Adipocyte (in vitro differentiated cells): ENCODE measurements around the gene FAM163B.

ENCODE experiments used
- DNase-seq: peaks from one replicate; pipeline ENCODE4 v3.0.0-alpha.2; 2015; ENCODE audit warnings: low read depth
- H3K27me3 ChIP-seq: replicated peaks from 2 replicates; pipeline ENCODE4 v1.7.0; 2013; ENCODE audit warnings: mild to moderate bottlenecking, low read length, moderate library complexity; ENCODE audit not compliant: control insufficient read depth, insufficient read depth
- H3K36me3 ChIP-seq: 2 replicates; pipeline ENCODE4 v1.7.0; 2013; ENCODE audit warnings: low read length, mild to moderate bottlenecking, moderate library complexity; ENCODE audit not compliant: control insufficient read depth, insufficient read depth, severe bottlenecking
- H3K4me1 ChIP-seq: 2 replicates; pipeline ENCODE4 v1.7.0; 2013; ENCODE audit warnings: mild to moderate bottlenecking, low read length, moderate library complexity; ENCODE audit not compliant: control insufficient read depth, insufficient read depth
- H3K4me3 ChIP-seq: 2 replicates; pipeline ENCODE4 v1.7.0; 2013; ENCODE audit warnings: mild to moderate bottlenecking, low read length, moderate library complexity
- H3K9ac ChIP-seq: 2 replicates; pipeline ENCODE4 v1.7.0; 2013; ENCODE audit warnings: mild to moderate bottlenecking, low read length, moderate library complexity
- H3K9me3 ChIP-seq: 2 replicates; pipeline ENCODE4 v1.7.0; 2013; ENCODE audit warnings: mild to moderate bottlenecking, low read length, moderate library complexity; ENCODE audit not compliant: control insufficient read depth

The FAM163B gene

DNA sequence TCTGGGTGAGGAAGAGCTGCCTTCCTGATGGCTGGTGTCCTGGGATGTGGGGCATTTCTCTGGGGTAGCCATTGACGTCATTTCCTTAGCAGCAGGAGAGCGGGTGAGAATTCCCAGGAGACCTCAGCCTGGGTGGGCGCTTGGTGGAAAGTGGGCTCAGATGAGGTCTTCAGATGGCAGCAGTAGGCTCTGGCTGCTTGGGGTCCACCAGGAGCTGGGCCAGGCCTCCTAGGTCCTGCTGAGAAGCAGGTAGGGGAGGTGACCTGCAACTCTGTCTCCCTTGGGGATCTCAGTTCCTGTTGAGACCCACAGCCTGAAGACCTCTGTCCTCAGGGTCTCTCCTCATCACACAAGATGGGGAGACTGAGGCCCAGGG, 31.5 kb downstream of the FAM163B start:
- Histone ChIP-seq H3K4me1 (peaks cover 7% of the 10 kb centered on the region), H3K9me3 (no peaks in the 10 kb centered on the region), H3K27me3 (peaks cover 60% of the 10 kb centered on the region), H3K4me3 (no peak overlapping the region), H3K36me3 (no peaks in the 10 kb centered on the region), H3K9ac (no peak overlapping the region)
- no peak for DNase-seq

DNA sequence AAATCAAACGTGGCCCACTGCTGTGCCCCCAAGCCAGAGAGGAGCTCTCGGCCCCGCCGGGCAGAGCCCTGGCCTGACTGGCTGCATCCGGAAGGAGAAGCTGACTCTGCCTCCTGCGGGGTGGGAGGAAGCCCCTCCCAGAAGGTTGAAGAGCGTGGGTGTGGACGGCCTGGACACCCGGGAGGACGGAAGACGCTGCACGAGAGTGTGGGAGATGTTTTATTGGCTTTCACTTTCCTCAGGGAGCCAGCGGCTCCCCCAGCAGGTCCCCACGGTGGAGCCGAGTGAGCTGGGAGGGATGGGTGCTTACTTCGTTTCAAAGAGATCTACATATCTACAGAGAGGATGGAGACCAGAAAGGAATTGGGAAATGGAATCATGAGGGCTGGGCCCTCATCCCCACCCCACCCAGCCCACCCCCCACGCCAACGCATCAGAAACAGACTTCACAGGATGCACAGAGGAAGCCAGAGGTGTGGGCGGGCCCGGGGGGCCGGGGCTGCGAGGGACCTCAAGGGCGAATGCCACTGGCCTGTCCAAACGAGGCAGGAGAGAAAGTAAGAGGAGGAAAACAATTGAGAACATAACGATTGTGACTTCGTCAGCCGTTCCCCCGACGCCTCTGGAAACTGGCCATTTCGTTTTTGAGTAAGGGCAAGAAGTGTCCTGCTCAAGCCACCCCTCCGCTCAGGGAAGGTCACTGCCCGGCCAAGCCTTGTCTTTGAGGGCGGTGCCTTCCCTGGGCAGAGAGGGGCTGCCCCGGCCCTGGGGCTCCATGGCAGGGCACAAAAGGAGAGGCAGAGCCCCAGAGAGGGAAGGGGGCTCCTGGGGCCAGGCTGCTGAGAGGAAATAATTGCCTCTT, 32.1 kb downstream of the FAM163B start:
- Histone ChIP-seq H3K9me3 (no peaks in the 10 kb centered on the region), H3K36me3 (no peaks in the 10 kb centered on the region), H3K4me1 (peaks cover 10% of the 10 kb centered on the region), H3K9ac (no peak overlapping the region), H3K27me3 (peaks cover 55% of the 10 kb centered on the region), H3K4me3 (no peak overlapping the region)
- no peak for DNase-seq

DNA sequence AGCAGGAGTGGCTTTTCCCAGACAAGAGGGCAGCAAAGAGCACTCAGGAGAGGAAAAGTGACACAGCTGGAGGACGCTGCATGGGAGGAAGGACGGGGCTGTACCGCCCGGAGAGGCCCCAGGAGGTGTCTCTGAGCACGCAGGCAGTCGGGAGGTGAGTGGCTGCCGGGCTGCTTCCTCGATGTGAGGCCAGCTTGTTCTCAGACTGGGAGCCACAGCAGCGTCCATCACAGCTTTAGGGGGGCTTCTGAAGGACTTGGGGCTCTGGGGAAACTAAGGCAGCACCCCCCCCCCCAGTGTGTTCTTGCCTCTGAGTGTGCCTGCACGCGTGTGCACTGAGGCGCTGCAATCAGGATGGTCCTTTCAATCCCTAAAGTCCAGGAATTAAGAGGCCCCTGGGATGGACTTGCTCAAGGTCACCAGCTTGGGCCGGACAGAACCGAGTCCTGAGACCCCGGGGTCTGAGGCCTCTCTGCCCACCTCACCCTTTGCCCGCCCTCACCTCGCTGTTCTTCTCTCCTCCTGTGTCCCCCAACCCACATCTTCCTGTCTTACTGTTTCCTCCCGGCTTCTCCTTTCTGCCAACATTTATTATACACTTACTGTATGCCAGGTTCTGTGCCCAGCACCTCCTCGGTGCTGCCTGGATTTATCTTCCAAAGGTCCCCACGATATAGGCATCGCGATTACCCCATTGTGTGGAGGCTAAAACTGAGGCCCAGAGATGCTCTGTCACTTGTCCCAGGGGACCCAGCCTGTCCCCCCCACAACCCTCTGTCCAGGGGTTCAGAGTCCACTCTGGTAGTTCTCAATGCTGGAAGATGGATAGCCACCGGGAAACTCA, 32.9 kb downstream of the FAM163B start:
- DNase-seq = no peak
- H3K4me3 ChIP-seq = no peak overlapping the region
- no peaks in the 10 kb centered on the region for H3K36me3 ChIP-seq
- H3K9ac ChIP-seq = no peak overlapping the region
- H3K9me3 ChIP-seq = no peaks in the 10 kb centered on the region
- peaks cover 46% of the 10 kb centered on the region for H3K27me3 ChIP-seq
- peaks cover 10% of the 10 kb centered on the region for H3K4me1 ChIP-seq

DNA sequence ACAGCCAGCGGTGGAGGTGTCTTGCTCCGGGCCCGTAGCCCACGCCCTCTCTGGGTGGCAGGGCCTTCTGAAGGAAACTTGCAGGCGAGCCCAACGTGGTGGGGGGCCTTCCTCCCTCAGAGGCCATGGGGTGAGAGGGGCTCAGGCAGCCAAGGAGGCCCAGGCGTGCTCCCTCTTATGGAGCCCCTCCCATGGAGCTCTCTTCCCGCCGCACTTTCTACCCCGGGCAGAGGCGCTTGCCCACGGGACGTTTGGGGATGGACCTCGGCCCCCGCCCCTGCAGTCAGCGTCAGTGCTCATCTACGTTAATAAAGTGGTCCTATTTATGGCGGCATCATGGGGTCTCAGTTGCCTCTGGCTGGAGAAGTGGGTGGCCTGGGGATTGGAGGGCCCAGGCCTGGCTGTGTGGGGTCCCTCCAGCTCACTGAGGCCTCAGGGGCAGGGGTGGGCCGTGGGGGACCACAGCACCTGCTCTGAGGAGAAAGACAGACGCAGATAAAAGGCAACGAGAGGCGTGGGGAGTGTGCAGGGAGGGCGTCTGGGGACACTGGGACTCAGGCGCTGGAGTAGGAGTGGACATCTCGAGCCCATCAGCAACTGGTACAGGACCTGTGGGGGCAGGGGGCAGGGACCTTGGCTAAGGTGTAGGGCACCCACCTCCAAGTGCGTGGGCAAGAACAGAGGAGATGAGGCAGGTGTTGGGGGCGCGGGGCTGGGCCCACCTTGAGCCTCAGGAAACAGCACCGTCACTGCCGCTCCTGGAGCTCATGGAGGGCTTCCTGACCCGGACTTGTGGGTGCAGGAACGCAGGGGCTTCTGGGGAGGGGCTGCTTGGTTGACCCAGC, 33.8 kb downstream of the FAM163B start:
- Histone ChIP-seq H3K4me3 (no peak overlapping the region), H3K27me3 (peaks cover 38% of the 10 kb centered on the region), H3K9ac (no peak overlapping the region), H3K4me1 (peaks cover 10% of the 10 kb centered on the region), H3K36me3 (no peaks in the 10 kb centered on the region), H3K9me3 (no peaks in the 10 kb centered on the region)
- no peak for DNase-seq

DNA sequence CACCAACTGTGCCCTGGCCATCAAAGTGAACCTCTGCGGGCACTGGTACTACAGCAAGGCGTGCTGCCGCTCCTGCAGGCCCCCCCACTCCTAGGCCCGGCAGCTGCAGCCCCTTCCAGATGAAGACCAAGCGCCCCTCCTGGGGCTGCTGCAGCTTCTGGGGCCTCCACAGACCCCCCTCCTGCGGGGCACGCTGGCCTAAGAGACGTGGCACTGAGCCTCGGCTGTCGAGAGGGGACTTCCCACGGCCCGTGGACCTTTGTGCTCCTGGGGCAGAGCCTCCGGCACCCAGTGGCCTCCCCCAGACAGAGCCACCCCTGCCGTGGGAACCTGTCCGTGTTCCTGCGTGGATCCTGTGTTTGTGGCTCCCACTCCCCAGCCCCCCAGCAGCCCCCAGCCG, 34.4 kb downstream of the FAM163B start:
- no peaks in the 10 kb centered on the region for H3K36me3 ChIP-seq
- no peak for DNase-seq
- peaks cover 10% of the 10 kb centered on the region for H3K4me1 ChIP-seq
- H3K27me3 ChIP-seq = peaks cover 39% of the 10 kb centered on the region
- H3K4me3 ChIP-seq = no peak overlapping the region
- H3K9me3 ChIP-seq = no peaks in the 10 kb centered on the region
- H3K9ac ChIP-seq = no peak overlapping the region

DNA sequence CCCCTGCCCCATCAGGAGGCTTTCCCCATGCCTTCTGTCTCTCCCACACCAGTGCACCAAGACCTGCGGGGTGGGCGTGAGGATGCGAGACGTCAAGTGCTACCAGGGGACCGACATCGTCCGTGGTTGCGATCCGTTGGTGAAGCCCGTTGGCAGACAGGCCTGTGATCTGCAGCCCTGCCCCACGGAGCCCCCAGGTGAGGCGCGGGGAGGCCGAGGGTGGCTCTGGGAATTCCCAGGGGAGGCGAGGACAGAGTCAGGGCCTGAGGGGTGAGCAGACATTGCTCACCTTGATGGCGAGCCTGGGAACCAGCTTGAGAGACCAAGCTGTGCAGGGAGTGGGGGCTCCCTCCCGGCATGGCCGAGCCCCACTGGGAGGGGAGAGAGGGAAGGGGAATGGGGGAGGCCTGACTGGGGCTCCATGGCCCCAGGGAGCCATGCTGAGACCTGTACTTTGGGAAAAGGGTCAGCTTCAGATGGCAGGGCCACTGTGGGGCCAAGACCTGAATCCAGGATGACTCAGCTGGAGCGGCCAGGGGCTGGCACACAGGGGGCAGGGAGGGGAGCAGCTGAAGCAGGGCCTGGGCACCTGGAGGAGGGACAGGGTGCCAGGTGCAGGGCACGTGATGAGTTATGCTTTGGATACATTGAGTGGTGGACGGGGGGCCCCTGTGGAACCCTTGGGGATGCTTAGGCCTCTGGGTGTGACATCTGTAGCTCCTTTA, 35.2 kb downstream of the FAM163B start:
- peaks cover 10% of the 10 kb centered on the region for H3K4me1 ChIP-seq
- DNase-seq = no peak

DNA sequence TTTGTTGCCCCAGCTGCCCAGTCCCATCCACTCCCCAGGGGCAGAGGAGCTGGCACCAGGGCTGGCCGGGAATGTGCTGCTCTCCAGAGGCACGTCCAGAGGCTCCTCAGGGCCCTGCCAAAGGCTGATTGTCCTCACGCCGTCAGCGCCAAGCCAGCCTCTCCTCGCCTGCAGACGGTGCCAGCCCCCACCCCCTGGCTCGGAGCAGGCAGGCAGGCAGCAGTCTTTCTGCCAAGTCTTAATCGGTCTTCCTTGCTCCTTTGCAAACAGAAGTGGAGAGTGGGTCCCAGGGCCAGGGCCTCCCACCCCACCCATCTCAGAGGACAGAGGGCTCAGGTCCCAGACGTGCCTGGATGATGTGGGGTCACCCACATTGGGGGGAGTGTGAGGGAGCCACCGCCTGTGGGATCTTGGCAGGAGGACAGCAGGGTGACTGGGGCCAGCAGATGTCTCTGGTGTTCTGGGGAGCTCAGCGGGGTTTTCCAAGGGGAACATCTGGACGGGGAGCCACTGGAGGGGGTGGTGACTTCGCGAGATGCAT, 36.3 kb downstream of the FAM163B start:
- no peak overlapping the region for H3K4me3 ChIP-seq
- H3K36me3 ChIP-seq = no peaks in the 10 kb centered on the region
- no peak overlapping the region for H3K9ac ChIP-seq
- peaks cover 10% of the 10 kb centered on the region for H3K4me1 ChIP-seq
- H3K27me3 ChIP-seq = peaks cover 42% of the 10 kb centered on the region
- no peak for DNase-seq
- no peaks in the 10 kb centered on the region for H3K9me3 ChIP-seq

More for the DNA sequence above, 35.2 kb downstream of the FAM163B start:
- Histone ChIP-seq H3K9me3 (no peaks in the 10 kb centered on the region), H3K27me3 (peaks cover 46% of the 10 kb centered on the region), H3K36me3 (no peaks in the 10 kb centered on the region), H3K4me3 (no peak overlapping the region), H3K9ac (no peak overlapping the region)

DNA sequence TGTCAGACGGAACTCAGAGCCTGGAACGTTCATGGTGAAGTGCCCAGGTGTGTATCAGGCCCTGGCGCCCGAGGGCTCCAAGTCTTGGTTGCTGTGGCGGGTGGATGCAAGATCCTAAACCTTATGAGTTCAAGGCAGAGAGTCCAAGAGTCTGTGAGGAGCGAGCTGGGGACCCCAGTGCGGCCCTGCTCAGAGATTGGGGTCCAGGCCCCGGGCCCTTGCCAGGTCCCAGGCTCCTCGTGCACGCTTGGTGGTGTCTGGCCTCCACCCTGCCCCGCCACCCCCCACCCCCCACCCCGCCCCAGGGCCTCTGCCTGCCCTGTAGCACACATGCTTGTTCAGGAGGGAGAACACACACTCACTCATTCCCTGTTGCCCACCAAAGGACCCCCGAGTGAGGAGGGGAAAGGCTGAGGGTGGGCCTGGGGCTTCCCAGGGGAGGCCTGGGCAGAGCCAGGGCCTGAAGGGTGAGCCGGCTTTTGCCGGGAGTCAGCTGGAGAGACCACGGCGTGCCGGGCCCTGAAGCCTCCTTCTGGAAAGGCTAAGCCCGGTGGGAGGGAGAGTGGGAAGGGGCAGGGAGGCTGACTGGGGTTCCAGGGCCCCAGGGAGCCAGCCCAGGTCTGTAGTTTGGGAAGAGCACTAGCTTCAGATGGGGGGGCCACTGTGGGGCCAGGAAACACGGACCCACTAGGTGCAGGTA, 37.1 kb downstream of the FAM163B start:
- Histone ChIP-seq H3K27me3 (peaks cover 36% of the 10 kb centered on the region), H3K9ac (no peak overlapping the region), H3K4me3 (no peak overlapping the region), H3K9me3 (no peaks in the 10 kb centered on the region), H3K36me3 (no peaks in the 10 kb centered on the region), H3K4me1 (peaks cover 10% of the 10 kb centered on the region)
- no peak for DNase-seq

DNA sequence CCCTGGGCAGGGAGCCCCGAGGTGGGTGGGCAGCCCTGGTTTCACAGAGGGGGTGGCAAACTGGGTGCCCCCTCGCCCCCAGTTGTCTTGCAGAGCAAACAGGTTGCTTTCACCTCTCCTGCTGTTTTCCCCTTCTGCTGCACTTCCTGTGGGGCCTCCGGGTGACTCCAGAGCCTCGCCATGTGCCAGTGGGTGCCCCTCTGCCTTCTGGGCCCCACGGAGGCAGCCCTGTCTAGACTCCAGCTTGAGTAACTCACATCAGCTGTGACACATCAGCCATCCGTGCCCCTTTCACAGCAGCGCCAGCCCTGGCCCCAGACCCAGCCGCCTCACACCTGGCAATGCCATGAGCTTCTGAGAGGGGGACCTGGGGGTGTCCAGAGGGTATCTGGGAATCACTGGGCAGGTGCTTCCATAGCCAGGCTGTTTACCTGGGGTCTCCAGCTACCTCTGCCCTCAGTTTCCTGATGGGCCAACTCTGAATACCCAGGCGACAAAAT, 37.7 kb downstream of the FAM163B start:
- H3K36me3 ChIP-seq = no peaks in the 10 kb centered on the region
- no peaks in the 10 kb centered on the region for H3K9me3 ChIP-seq
- H3K27me3 ChIP-seq = peaks cover 33% of the 10 kb centered on the region
- no peak for DNase-seq
- no peak overlapping the region for H3K9ac ChIP-seq
- H3K4me1 ChIP-seq = peaks cover 10% of the 10 kb centered on the region
- H3K4me3 ChIP-seq = no peak overlapping the region

DNA sequence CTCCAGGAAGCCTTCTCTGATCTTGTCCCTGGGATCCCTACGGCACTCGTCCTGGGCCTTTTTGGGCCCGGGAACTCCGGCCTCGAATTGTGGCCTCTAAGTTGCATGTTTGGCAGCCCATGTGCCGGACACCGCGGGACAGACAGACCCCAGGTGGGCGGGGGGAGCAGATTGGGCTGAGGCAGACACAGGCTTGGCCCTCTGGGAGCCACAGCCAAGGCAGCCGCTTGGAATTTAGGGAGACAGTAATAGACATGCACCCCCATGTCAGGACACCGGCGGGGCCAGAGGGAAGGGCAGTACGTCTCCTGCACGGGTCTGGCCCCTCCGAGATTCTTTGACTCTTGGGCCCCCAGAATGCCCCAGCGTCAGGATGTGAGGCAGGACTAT, 38.5 kb downstream of the FAM163B start:
- Histone ChIP-seq H3K27me3 (peaks cover 26% of the 10 kb centered on the region), H3K4me3 (no peak overlapping the region), H3K9ac (no peak overlapping the region), H3K9me3 (no peaks in the 10 kb centered on the region), H3K4me1 (peaks cover 11% of the 10 kb centered on the region), H3K36me3 (no peaks in the 10 kb centered on the region)
- DNase-seq = no peak
